ENCODE data around the gene OPA1. TPM values are rescaled to one million over a fixed set of nuclear protein-coding genes. Genes with fewer than 3 reads are reported as not detected.

Gene OPA1
- total RNA-seq, 1 experiment from 2014 or later, result 115 TPM

GRCh38 chr3:193732391-193732790, 139.4 kb downstream of the OPA1 start:
- Mint-ChIP-seq H3K4me1 (ENCODE audit: low read depth, unreplicated experiment) (peaks cover 11% of the 10 kb centered on the region), H3K27me3 (ENCODE audit: unreplicated experiment) (no peaks in the 10 kb centered on the region), H3K9me3 (ENCODE audit: low read depth, unreplicated experiment) (no peaks in the 10 kb centered on the region), H3K36me3 (ENCODE audit: insufficient read depth, unreplicated experiment) (no peaks in the 10 kb centered on the region), H3K27ac (ENCODE audit: unreplicated experiment) (no peak overlapping the region), H3K4me3 (ENCODE audit: low read depth, unreplicated experiment) (no peak overlapping the region)
- CTCF ChIA-PET, result interaction anchor here (1.1 to 2.0 kb wide), 3 partner anchors 11 to 846 kb away, joined by 3 to 11 read pairs (median 4); no protein-coding TSS in a partner anchor
- no TSS peak for BruUV-seq (replicated peaks)
- intact Hi-C loops (cut with micrococcal nuclease; ENCODE audit: unreplicated experiment), result no loop called here
- no peak for TF ChIP-seq CTCF (IDR thresholded peaks at IDR 0.05; ENCODE audit: unreplicated experiment)
- peak; percentile 64 for DNase-seq

GRCh38 chr3:193732827-193733226, 139.8 kb downstream of the OPA1 start:
- TF ChIP-seq CTCF (IDR thresholded peaks at IDR 0.05; ENCODE audit: unreplicated experiment), result no peak
- Mint-ChIP-seq H3K36me3 (ENCODE audit: insufficient read depth, unreplicated experiment) (no peaks in the 10 kb centered on the region), H3K27ac (ENCODE audit: unreplicated experiment) (no peak overlapping the region), H3K4me3 (ENCODE audit: low read depth, unreplicated experiment) (no peak overlapping the region), H3K4me1 (ENCODE audit: low read depth, unreplicated experiment) (peaks cover 11% of the 10 kb centered on the region), H3K27me3 (ENCODE audit: unreplicated experiment) (no peaks in the 10 kb centered on the region), H3K9me3 (ENCODE audit: low read depth, unreplicated experiment) (no peaks in the 10 kb centered on the region)
- BruUV-seq (replicated peaks), result no TSS peak
- DNase-seq, result no peak
- intact Hi-C loops (cut with micrococcal nuclease; ENCODE audit: unreplicated experiment), result no loop called here
- CTCF ChIA-PET, result interaction anchor here (0.6 to 2.0 kb wide), 4 partner anchors 11 to 846 kb away, joined by 3 to 11 read pairs (median 6); no protein-coding TSS in a partner anchor

- peaks cover 11% of the 10 kb centered on the region for H3K4me1 Mint-ChIP-seq (ENCODE audit: low read depth, unreplicated experiment)
- H3K4me3 Mint-ChIP-seq (ENCODE audit: low read depth, unreplicated experiment), result no peak overlapping the region
- intact Hi-C loops (cut with micrococcal nuclease; ENCODE audit: unreplicated experiment), result no loop called here
- BruUV-seq (replicated peaks), result no TSS peak
- no peaks in the 10 kb centered on the region for H3K9me3 Mint-ChIP-seq (ENCODE audit: low read depth, unreplicated experiment)
- CTCF ChIA-PET, result interaction anchor here (0.6 kb wide), 1 partner anchor 323 kb away, joined by 3 read pairs; no protein-coding TSS in a partner anchor
- no peak overlapping the region for H3K27ac Mint-ChIP-seq (ENCODE audit: unreplicated experiment)
- DNase-seq, result no peak
- TF ChIP-seq CTCF (IDR thresholded peaks at IDR 0.05; ENCODE audit: unreplicated experiment), result no peak
- H3K27me3 Mint-ChIP-seq (ENCODE audit: unreplicated experiment), result no peaks in the 10 kb centered on the region
- H3K36me3 Mint-ChIP-seq (ENCODE audit: insufficient read depth, unreplicated experiment), result no peaks in the 10 kb centered on the region
Measured at GRCh38 chr3:193734737-193735366, 141.8 kb downstream of the OPA1 start.

- intact Hi-C loops (cut with micrococcal nuclease; ENCODE audit: unreplicated experiment), result no loop called here
- no peaks in the 10 kb centered on the region for H3K9me3 Mint-ChIP-seq (ENCODE audit: low read depth, unreplicated experiment)
- no peaks in the 10 kb centered on the region for H3K27me3 Mint-ChIP-seq (ENCODE audit: unreplicated experiment)
- no peak for DNase-seq
- no peak overlapping the region for H3K27ac Mint-ChIP-seq (ENCODE audit: unreplicated experiment)
- CTCF ChIA-PET, result no interaction called here
- BruUV-seq (replicated peaks), result no TSS peak
- no peaks in the 10 kb centered on the region for H3K36me3 Mint-ChIP-seq (ENCODE audit: insufficient read depth, unreplicated experiment)
- peaks cover 11% of the 10 kb centered on the region for H3K4me1 Mint-ChIP-seq (ENCODE audit: low read depth, unreplicated experiment)
- no peak overlapping the region for H3K4me3 Mint-ChIP-seq (ENCODE audit: low read depth, unreplicated experiment)
- no peak for TF ChIP-seq CTCF (IDR thresholded peaks at IDR 0.05; ENCODE audit: unreplicated experiment)
Measured at GRCh38 chr3:193735850-193736249, 142.8 kb downstream of the OPA1 start.

Data from Calu3 (cell line).